ENCODE data around the gene TNFRSF18. TPM values are rescaled to one million over a fixed set of nuclear protein-coding genes. Genes with fewer than 3 reads are reported as not detected.

Gene TNFRSF18
- total and polyA plus RNA-seq, 2 experiments from 2014 or later = 1.1 to 1.5 TPM

DNA sequence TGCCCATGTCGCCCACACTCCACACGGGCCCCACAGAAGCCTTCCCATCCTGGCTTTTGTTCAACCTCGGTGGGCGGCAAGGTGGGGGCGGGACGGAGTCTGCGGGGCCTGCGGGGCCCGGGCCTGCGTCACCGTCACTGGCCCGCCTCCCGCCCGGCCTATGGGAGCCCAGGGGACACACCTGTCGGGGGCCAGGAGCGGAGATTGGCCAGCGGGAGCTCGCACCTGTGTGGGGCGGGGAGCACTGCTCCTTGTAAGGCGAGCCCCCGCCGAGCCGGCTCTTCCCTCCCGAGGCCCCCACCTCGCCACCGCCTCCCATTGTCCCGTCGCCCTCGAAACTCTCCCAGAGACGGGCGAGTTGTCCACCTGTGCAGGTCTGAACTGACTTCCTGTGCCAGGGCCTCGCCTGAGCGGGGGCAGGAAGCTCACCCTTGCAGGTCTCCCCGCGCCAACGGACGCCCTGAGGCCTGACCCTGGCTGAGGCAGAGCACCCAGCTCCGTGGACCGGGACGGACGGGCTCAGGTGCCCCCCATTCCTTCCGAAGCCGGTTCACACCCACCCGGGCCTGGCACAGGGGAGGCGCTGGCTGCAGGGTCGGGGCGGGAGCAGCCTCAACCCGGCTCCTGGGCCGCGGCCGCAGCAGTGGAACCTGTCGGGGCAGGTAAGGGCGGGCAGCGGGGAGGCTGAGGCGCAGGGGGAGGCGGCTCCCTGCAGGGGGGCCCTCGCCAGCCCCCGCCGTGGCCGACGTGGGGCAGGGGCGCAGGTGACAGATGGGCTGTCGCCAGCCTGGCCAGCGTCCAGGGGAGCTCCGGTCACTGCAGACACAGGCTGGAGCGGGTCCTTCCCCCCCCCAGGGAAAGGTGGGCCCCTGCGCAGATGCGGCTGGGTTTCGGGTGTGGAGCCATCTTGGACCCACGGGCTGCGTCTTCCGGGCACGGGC lies 43.5 kb downstream of the TNFRSF18 start:
- Mint-ChIP-seq H3K4me3 (no peak overlapping the region), H3K4me1 (peaks cover 14% of the 10 kb centered on the region), H3K27me3 (ENCODE audit: insufficient read depth, low read depth, poor library complexity) (peaks cover 30% of the 10 kb centered on the region), H3K27ac (no peak overlapping the region), H3K9me3 (no peaks in the 10 kb centered on the region), H3K36me3 (ENCODE audit: low read depth) (peaks cover 2% of the 10 kb centered on the region; the same call in 1 of the 3 replicates)
- peak; percentile 72 for DNase-seq (ENCODE audit: low spot score)
- Histone ChIP-seq H3K27ac (ENCODE audit: low read depth) (no peak overlapping the region), H3K9me2 (ENCODE audit: insufficient read depth) (no peaks in the 10 kb centered on the region), H3K27me3 (ENCODE audit: insufficient read depth) (no peaks in the 10 kb centered on the region), H3F3A (replicated peaks; ENCODE audit: low read depth) (0 out of 2 replicates have a peak, but pooled peaks cover 11% of the 10 kb centered on the region), H3K4me3 (peak overlapping the region; percentile 46), H3K36me3 (ENCODE audit: insufficient read depth) (no peaks in the 10 kb centered on the region), H2AFZ (no peak overlapping the region), H3K4me2 (peak overlapping the region; percentile 67; the same call in 1 of the 2 replicates), H3K79me2 (replicated peaks; ENCODE audit: insufficient read depth) (peaks cover 11% of the 10 kb centered on the region; the same call in 1 of the 2 replicates), H4K20me1 (replicated peaks; ENCODE audit: insufficient read depth) (no peaks in the 10 kb centered on the region), H3K4me1 (ENCODE audit: insufficient read depth) (peaks cover 14% of the 10 kb centered on the region; the same call in 1 of the 2 replicates)
- ATAC-seq = peak; percentile 53
- TF ChIP-seq NANOG (IDR thresholded peaks at IDR 0.05; ENCODE audit: borderline replicate concordance) = no peak
- TF ChIP-seq POLR2AphosphoS5 (IDR thresholded peaks at IDR 0.05; ENCODE audit: low read depth) = peak; percentile 33; the same call in 1 of the 2 replicates
- peak; percentile 65 for TF ChIP-seq CREB1 (CRISPR knock-in tag; IDR thresholded peaks at IDR 0.05; ENCODE audit: low read depth)

DNA sequence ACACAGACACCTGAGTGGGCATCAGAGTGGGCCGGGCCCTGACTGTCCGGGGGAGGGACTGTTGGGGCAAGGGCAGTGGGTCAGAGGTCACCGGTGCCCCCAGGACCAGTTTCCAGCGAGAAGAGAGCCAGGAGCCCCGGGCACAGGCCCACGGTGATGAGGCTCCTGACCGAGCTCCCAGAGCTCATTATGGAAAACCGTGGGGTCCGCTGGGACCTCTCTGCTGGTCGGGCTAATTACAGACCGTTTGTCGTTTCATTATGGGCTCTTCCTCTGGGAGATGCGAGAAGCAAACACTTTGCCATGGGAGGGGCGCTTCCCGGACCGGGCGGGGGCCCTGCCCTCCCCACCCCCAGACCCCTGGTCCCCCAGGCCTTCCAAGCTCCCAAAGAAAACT lies 44.7 kb downstream of the TNFRSF18 start:
- H3F3A ChIP-seq (replicated peaks; ENCODE audit: low read depth) = 0 out of 2 replicates have a peak, but pooled peaks cover 14% of the 10 kb centered on the region
- no peak overlapping the region for H2AFZ ChIP-seq
- H3K4me3 Mint-ChIP-seq = no peak overlapping the region
- peaks cover 11% of the 10 kb centered on the region; the same call in 1 of the 2 replicates for H3K79me2 ChIP-seq (replicated peaks; ENCODE audit: insufficient read depth)
- no peak for ATAC-seq
- no peaks in the 10 kb centered on the region for H3K36me3 ChIP-seq (ENCODE audit: insufficient read depth)
- H3K4me3 ChIP-seq = no peak overlapping the region
- peaks cover 14% of the 10 kb centered on the region; the same call in 1 of the 2 replicates for H3K4me1 ChIP-seq (ENCODE audit: insufficient read depth)
- H3K9me3 Mint-ChIP-seq = no peaks in the 10 kb centered on the region
- DNase-seq (ENCODE audit: low spot score) = no peak
- peak overlapping the region; percentile 67; the same call in 1 of the 2 replicates for H3K4me2 ChIP-seq
- no peak overlapping the region for H3K27ac Mint-ChIP-seq
- H3K4me1 Mint-ChIP-seq = peaks cover 14% of the 10 kb centered on the region
- H3K27ac ChIP-seq (ENCODE audit: low read depth) = no peak overlapping the region
- H3K27me3 ChIP-seq (ENCODE audit: insufficient read depth) = no peaks in the 10 kb centered on the region
- no peaks in the 10 kb centered on the region for H3K9me2 ChIP-seq (ENCODE audit: insufficient read depth)
- H3K36me3 Mint-ChIP-seq (ENCODE audit: low read depth) = peaks cover 2% of the 10 kb centered on the region; the same call in 1 of the 3 replicates
- H4K20me1 ChIP-seq (replicated peaks; ENCODE audit: insufficient read depth) = no peaks in the 10 kb centered on the region
- peaks cover 30% of the 10 kb centered on the region for H3K27me3 Mint-ChIP-seq (ENCODE audit: insufficient read depth, low read depth, poor library complexity)
- TF ChIP-seq CREB1 (CRISPR knock-in tag; IDR thresholded peaks at IDR 0.05; ENCODE audit: low read depth) (no peak), ZNF331 (CRISPR knock-in tag; IDR thresholded peaks at IDR 0.05; ENCODE audit: low read depth) (no peak), ZNF114 (CRISPR knock-in tag; IDR thresholded peaks at IDR 0.05) (no peak), EZH2 (IDR thresholded peaks at IDR 0.05; ENCODE audit: low read depth, unreplicated experiment) (no peak), JUNB (IDR thresholded peaks at IDR 0.05; ENCODE audit: unreplicated experiment) (no peak), NANOG (IDR thresholded peaks at IDR 0.05; ENCODE audit: borderline replicate concordance) (no peak)
- TF ChIP-seq, protein P1, sequence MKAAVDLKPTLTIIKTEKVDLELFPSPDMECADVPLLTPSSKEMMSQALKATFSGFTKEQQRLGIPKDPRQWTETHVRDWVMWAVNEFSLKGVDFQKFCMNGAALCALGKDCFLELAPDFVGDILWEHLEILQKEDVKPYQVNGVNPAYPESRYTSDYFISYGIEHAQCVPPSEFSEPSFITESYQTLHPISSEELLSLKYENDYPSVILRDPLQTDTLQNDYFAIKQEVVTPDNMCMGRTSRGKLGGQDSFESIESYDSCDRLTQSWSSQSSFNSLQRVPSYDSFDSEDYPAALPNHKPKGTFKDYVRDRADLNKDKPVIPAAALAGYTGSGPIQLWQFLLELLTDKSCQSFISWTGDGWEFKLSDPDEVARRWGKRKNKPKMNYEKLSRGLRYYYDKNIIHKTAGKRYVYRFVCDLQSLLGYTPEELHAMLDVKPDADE (IDR thresholded peaks at IDR 0.05) = no peak
- TF ChIP-seq, protein P2, sequence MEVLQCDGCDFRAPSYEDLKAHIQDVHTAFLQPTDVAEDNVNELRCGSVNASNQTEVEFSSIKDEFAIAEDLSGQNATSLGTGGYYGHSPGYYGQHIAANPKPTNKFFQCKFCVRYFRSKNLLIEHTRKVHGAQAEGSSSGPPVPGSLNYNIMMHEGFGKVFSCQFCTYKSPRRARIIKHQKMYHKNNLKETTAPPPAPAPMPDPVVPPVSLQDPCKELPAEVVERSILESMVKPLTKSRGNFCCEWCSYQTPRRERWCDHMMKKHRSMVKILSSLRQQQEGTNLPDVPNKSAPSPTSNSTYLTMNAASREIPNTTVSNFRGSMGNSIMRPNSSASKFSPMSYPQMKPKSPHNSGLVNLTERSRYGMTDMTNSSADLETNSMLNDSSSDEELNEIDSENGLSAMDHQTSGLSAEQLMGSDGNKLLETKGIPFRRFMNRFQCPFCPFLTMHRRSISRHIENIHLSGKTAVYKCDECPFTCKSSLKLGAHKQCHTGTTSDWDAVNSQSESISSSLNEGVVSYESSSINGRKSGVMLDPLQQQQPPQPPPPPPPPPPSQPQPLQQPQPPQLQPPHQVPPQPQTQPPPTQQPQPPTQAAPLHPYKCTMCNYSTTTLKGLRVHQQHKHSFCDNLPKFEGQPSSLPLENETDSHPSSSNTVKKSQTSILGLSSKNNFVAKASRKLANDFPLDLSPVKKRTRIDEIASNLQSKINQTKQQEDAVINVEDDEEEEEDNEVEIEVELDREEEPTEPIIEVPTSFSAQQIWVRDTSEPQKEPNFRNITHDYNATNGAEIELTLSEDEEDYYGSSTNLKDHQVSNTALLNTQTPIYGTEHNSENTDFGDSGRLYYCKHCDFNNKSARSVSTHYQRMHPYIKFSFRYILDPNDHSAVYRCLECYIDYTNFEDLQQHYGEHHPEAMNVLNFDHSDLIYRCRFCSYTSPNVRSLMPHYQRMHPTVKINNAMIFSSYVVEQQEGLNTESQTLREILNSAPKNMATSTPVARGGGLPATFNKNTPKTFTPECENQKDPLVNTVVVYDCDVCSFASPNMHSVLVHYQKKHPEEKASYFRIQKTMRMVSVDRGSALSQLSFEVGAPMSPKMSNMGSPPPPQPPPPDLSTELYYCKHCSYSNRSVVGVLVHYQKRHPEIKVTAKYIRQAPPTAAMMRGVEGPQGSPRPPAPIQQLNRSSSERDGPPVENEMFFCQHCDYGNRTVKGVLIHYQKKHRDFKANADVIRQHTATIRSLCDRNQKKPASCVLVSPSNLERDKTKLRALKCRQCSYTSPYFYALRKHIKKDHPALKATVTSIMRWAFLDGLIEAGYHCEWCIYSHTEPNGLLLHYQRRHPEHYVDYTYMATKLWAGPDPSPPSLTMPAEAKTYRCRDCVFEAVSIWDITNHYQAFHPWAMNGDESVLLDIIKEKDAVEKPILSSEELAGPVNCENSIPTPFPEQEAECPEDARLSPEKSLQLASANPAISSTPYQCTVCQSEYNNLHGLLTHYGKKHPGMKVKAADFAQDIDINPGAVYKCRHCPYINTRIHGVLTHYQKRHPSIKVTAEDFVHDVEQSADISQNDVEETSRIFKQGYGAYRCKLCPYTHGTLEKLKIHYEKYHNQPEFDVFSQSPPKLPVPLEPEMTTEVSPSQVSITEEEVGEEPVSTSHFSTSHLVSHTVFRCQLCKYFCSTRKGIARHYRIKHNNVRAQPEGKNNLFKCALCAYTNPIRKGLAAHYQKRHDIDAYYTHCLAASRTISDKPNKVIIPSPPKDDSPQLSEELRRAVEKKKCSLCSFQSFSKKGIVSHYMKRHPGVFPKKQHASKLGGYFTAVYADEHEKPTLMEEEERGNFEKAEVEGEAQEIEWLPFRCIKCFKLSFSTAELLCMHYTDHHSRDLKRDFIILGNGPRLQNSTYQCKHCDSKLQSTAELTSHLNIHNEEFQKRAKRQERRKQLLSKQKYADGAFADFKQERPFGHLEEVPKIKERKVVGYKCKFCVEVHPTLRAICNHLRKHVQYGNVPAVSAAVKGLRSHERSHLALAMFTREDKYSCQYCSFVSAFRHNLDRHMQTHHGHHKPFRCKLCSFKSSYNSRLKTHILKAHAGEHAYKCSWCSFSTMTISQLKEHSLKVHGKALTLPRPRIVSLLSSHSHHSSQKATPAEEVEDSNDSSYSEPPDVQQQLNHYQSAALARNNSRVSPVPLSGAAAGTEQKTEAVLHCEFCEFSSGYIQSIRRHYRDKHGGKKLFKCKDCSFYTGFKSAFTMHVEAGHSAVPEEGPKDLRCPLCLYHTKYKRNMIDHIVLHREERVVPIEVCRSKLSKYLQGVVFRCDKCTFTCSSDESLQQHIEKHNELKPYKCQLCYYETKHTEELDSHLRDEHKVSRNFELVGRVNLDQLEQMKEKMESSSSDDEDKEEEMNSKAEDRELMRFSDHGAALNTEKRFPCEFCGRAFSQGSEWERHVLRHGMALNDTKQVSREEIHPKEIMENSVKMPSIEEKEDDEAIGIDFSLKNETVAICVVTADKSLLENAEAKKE (CRISPR knock-in tag; IDR thresholded peaks at IDR 0.05) = no peak
